ENCODE data around the gene TFCP2.
"Not testable (repeated sequence)": the region's sequence is repeated elsewhere in the genome, so short reads cannot be mapped to it uniquely, and the experiment has no call there.

Gene TFCP2, protein sequence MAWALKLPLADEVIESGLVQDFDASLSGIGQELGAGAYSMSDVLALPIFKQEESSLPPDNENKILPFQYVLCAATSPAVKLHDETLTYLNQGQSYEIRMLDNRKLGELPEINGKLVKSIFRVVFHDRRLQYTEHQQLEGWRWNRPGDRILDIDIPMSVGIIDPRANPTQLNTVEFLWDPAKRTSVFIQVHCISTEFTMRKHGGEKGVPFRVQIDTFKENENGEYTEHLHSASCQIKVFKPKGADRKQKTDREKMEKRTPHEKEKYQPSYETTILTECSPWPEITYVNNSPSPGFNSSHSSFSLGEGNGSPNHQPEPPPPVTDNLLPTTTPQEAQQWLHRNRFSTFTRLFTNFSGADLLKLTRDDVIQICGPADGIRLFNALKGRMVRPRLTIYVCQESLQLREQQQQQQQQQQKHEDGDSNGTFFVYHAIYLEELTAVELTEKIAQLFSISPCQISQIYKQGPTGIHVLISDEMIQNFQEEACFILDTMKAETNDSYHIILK

DNA sequence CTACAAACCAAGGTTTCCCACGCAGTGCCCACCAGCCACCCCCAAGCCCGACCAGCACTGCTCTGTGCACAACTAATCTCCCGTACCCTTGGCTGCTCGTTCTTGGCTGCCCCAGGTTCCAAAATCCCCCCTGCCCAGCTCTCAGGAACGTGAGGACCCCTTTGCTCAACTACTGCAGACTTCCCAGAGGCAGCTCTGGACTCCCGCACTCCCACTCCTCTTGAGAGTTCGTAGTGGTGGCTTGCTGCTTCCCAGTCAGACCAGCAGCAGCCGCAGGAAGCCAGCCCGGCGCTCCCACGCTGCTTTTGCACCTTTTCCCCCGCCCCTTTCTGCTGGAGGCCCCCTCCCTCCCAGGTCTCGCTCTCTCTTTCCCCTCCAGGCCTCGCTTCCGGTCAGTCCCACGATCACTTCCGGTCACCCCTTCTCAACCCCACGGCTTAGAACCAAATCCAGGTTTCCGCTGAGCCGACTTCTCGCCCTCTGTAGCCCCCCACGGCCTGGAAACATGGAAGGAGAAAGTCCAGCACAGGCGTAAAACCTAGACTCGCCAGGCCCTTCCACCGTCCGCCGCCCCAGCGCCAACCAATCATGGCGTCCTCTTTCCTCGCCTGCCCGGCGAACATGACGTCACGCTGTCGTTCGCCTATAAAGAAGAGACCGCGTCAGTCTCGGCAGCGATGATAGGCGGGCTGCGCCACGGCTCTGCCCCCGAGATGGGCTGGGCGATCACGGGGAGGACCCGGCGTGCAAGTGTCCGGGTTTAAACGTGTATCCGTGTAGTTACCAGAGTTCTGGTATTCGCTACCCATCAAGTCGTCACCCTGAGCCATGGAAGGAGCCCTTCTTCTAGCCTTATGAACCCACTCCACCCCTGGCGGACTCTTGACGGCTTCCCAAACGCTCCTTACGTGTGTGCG, at the start of gene TFCP2:
TFCP2 (minus strand) TSS at position 621 of the 917 bp plus-strand sequence. CDS start 713 bp downstream, outside the sequence.
- peak; percentile 85 for DNase-seq

DNA sequence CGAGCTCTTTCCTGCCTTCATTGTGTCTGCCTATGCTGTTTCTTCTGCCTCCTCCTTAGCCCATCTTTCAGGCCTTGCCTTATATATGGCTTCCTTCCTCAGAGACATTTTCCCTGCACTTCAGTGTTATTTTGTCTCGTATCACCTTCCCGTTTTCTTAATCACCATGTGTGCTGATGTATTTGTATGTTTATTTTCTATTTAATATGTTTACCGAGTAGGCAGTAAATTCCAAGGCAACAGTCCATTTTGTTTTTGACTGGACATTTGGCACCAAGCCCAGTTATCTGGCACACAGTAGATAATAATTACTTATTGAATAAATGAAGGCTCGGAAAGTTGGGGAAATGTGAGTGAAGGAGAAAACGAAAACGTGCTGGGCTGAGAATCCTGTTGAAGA, 49.5 kb upstream of the TFCP2 start:
- DNase-seq = no peak

DNA sequence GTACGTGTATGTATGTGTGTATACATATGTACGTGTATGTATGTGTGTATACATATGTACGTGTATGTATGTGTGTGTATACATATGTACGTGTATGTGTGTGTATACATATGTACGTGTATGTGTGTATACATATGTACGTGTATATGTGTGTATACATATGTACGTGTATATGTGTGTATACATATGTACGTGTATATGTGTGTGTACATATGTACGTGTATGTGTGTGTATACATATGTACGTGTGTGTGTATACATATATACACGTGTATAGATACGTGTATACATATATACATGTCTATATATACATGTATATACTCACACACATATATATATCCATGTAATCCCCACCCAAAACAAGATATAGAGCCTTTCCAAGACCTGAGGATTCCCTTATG, 46.9 kb upstream of the TFCP2 start:
- DNase-seq = not testable (repeated sequence)

DNA sequence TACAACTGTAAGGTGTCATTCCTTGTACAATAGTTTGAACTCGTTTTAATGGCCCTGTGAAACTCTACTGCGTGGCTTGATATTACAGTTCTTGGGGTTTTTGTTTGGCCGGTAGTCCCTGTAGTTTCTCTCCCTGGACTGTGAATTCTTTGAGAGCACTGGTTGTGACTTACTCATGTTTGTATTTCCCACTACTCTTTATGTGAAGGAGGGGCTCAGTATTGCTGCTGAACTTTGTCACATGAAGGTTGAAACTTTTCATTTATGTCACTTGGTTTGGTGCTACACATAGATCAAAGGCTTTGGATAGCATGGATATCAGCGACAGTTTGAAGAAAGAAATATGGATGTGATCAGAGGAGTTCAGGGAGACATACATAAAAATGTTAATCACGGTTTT, 46.4 kb upstream of the TFCP2 start:
- no peak for DNase-seq

DNA sequence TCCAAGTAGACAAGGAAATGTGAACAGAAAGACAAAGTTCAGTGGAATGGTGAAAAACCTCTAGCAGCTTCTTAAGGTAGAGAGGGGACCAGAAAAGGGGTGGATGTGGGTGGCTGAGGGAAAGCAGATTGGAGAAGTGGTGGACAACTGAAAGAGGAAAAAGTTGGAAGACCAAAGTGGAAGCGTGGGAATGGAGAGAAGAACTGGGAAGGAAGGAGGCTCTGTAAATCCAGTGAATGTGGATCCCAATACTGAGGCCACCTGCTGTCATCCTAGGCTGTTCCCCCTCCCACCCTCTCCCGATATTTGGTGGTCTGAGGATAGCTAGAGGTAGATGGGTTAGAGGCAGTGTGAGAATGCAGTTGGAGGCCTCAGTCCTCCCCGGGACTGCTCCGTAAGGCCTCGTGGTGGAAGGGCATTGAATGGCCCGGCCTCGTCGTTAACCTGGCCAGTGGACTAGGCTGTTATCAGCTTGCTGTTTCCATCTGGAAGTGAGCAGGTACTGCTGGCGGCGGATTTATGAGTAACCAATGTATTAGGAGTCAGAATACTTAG, 45.7 kb upstream of the TFCP2 start:
- DNase-seq = peak; percentile 45

DNA sequence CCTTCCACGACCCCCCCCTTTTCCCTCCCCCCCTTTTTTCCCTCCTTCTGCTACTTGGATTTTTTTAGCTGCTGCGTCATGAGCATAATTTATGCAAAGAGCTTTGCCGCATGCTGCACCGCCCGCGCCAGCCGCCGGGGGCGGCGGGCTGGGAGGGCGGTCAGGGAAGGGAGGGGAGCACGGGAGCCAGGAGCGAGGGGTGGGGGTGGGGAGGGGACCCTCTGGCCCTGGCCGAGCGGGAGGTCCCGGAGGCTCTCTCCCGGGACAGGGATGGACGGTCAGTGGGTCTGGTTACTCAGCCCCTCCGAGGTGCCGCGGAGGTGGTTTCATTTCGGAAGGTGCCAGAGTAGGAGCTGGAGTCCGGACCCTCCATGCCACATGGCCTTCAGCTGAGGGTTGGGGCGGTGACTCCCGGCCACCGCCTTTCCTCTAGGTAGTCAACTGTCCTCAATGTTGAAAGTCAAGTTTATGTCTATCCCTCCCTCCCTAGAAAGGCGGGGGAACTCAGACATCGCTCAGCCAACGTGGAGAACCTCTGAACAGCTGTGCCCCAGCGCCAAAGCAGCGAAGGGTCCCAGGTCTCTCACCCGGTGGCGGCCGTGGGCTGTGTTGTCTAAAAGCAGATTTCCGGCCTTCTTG, 45.2 kb upstream of the TFCP2 start, which contains the start of gene POU6F1:
POU6F1 (minus strand) TSS at position 95 of the 639 bp plus-strand sequence. CDS start 11,226 bp downstream, outside the sequence.
- DNase-seq = peak; percentile 45

DNA sequence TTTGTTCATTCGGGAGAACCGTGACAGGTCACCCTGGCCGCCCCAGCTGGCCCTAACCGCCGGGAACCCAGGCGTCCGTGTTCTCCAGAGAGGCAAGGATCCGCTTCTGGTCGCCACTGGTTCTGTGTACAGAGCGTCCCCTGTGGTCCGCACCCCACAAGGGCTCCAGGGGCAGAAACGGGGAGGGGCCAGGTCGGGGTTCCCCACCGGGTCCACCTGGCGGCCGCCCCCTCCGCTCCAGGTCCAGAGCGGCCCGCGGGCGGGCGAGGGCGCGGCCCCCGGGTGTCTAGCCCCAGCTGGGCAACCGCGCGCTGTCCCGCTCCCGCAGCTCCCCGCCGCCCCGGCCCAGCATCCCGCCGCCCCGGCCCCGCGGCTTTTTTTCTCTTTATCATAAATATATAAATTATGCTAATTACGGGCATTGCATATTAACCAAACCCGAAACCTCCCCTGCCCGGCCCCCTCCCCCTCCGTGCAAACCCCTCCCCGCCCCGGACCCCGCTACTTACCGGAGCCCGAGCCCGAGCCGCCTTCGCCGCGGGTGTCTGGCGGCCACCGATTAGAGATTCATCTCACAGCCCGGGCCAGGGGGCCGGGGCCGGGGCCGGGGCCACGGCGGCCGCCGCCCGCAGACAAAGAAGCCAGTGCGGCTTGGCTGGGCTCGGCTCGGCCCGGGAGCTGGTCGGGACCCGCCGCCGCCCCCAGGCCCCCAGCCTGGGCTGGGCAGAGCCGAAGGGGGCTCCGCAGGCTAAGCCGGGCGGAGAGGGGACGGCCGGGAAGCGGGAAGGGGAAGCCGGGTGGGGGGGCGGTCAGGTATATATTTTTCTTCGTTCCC, 44.4 kb upstream of the TFCP2 start:
- no peak for DNase-seq

DNA sequence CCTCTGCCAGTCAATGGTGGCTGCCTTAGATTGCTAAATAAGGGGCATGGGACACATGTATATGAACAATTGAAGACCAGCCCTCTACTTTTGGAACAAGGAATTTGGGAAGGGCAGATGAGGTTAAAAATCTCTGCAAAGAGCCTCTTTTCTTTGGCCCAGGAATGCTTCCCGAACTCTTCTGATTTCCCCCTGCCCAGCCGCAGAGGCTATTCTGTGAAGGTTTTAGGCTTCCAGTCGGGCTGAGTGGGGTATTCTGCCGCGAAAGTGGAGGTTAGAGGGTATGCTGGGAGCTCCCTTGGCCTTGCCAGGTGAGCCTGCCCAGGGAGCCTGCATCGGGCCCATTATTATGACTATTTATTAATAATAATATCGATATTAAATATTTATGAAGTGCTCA, 43.7 kb upstream of the TFCP2 start:
- DNase-seq = no peak

DNA sequence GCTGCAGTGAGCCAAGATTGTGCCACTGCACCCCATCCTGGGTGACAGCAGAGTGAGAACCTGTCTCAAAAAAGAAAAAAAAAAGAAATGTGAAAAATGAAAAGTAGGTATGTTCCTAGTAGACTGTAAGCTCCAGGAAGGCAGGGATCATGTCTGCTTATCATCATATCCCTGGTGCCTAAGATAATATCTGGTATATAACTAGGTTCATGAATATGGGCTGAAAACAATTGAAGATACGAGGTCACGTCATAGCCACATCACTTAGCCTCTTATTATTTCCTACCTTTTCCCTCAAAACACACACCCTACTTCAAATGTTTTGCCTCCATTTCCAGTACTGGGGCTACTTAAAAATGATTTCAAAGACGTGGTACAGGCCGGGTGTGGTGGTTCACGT, 42.0 kb upstream of the TFCP2 start:
- no peak for DNase-seq

DNA sequence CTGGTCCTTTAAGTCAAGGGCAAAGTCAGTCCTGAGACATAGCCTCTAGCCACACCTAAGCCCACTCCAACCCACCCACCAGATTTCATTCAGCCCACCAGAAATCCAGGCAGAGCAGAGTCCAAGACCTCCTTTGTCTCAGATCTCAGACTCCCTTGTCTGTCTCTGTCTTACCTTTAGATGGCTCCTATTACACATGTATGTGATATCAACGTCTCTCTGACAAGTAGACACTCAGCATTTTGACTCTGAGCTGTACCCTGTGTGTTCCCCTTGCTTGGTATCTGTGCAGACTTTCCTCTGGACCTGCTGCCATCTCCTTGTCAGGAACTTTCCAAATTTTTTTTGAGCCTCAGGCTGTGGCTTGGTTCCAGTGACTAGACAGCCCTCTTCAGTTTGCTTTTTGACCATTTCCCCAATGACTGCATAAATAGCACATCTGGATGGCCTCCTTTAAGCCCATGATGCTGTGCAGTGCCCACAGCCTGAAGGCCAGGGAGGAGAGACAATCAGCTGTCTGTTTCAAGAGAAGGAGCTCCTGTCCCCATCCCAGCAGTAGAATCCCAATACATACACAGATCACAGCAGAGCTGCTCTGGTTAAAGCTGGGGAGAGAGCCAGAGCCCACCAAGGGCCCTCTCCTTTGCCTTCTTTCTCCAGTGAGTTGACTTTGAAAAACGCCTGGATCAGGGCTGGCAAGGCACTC, 37.9 kb upstream of the TFCP2 start:
- no peak for DNase-seq

DNA sequence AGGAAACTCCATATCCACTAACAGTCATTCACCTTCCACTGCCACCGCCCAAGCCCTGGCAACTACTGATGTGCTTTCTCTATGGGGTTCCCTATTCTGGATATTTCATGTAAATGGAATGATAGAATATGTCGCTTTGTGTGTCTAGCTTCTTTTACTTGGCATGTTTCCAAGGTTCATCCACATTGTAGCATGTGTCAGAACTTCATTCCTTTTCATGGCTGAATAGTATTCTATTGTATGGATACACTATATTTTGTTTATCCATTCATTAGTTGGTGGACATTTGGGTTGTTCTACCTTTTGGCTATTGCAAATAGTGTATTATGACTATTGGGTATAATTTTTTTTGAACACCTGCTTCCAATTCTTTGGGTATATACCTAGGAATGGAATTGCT, 36.3 kb upstream of the TFCP2 start:
- DNase-seq = no peak

DNA sequence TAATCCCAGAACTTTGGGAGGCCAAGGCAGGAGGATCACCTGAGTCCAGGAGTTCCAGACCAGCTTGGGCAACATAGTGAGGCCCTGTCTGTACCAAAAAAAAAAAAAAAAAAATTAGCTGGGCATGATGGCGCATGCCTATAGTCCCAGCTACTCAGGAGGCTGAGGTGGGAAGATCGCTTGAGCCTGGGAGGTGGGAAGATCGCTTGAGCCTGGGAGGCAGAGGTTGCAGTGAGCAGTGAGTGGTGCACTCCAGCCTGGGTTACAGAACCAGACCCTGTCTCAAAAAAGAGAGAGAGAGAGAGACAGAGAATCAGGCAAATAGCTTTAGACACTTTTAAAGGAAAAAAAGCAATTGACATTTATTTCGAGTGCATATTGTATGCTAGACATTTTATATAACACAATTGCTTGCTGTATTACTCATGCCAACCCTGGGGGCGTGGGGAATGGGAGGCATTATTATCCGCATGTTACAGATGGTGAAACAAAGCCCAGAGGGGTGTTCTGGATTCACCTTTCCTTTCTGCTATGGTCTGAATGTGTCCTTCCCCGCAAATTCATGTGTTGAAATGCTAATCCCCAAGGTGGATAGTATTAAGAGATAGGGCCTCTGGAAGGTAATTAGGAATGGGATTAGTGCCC, 35.2 kb upstream of the TFCP2 start:
- DNase-seq = no peak

DNA sequence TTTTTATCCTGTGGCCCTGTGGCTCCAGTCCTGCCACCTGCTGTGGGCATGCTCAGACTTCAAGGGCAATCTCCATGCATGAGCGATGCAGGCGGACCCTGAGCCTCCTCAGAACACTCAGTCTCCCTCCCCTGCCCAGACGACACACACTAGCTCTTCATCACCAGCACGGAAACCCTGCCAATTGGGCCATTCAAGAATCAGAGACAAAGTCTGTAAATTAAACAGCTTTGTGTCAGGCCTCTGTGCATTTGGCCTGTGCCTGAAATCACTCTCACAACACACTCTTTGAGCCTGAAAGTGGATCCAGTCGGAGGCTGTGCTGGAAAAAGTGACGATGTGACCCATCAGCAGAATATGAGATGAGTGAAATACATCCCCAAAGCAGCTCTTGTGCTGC, 32.4 kb upstream of the TFCP2 start:
- DNase-seq = no peak

DNA sequence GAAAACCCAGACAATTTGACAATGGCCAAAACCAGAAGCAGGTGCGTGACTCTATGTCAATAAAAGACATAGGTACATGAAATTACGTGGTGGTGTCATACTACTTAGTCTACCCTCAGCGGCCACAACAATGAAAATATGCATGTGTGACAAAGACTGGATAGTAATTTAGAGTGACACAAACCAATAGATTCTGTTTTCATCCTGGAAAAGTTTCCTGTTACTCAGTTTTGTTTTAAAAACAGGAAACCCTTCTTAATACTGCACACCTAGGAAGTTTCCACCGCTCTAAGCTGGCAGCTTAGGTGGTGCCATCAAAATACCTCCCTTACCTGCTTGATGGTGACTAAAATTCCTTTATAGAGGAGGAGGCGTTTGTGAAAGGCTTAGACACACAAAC, 29.8 kb upstream of the TFCP2 start:
- no peak for DNase-seq

DNA sequence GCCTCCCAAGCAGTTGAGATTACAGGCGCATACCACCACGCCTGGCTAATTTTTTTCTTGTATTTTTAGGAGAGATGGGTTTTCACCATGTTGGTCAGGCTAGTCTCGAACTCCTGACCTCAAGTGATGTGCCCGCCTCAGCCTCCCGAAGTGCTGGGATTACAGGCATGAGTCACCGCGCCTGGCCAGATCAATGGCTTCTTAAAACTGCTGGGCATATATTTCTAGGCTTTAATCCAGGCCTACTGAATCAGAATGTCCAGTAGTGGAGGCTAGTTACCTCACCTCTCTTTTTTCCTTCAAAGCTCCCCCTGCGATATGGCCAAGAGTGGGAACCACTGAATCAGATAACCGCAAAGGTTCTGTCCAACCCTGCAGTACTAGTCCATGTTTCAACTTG, 27.9 kb upstream of the TFCP2 start:
- DNase-seq = no peak

DNA sequence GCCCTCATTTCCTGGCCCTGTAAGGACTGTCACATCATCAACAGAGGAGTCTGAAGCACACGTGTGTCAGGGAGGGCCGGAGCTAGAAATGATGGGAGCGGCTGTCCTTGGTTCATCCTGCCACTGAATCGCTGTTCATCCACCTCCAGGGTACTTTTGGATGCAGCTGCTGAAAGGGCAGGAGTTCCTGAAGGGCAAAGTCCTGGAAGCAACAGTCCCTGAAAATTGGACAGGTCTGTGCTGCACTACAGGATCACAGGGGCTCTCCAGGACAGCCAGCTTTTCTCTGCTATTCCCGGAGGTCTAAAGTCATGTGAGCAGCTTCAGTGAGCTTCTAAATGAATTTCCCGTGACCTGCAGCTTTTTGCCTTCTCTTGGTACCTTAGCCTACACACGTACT, 27.2 kb upstream of the TFCP2 start:
- DNase-seq = no peak

DNA sequence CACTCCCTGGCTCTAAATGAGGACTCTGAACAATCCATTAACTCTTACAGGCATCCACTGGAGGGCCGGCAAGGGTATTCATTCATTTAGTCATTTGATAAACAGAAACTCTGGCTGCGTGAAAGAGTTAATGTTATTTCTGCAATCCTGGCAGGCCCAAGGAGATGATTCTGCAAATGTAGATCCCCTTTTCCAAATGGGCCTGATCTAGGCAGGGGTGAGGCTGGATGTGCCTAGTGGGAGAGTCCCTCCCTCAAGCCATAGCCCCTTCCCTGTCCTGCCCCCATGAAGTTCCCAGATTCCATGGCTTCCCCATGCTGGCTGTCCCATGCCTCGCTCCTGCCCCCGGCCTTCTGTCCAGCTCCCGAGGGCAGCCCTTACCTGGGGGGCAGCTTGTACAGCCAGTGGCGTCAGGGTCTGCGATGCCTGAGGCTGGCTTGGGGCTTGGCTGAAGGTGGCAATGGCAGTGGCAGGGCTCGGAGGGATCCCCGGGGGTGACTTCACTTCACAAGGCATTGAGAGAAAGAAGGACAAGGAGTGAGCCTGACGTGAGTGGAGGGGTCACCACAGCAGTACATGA, 26.5 kb upstream of the TFCP2 start:
- DNase-seq = no peak

DNA sequence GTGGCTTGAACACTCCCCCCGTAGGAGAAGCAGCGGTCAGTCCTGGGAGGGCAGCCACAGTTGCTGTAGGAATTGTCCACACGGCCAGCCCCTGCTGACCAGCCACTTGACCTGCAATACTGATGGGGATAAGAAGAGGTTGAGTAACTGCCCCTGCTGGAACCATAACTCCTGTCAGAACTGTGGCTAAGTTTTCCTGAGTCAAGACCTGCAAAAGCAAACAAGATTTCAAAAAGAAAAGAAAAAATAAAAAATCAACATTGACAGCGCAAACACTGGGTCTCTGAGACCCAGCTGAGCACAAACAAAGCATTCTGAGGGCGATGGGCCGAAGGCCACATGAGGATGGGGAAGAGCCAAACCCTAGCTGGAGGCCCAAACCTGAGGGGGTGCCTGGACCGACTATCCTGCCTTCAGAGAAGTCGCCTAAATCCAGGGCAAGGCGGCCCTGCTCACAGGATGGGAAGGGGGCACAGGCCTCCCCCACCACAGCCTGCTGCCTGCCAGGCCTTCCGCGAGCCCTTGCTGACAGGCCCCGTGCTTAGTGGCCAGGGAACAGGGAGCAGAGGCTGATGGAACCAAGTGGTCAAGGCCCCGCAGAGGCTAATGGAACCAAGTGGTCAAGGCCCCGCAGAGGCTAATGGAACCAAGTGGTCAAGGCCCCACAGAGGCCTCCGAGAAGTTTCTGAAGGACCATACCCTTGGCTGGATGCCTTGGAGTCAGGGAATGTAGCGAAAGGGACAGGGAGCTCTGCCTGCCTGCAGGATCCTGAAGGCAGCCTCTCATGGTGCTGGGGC, 25.8 kb upstream of the TFCP2 start:
- no peak for DNase-seq
